ENCODE measurements around the gene EMP3. TPM values are rescaled to one million over a fixed set of nuclear protein-coding genes. Genes with fewer than 3 reads are reported as not detected.
A peak's percentile ranks its signal among the peaks of the same experiment; 100 is the strongest.

EMP3 gene
- total and polyA plus RNA-seq, 9 of the 15 experiments (the other 6 are each of a cell fraction or from before 2014, with no cell fraction given) = 123 to 386 (median 296) TPM

GRCh38 chr19:48321622-48322591 is 3.4 kb upstream of the EMP3 start (continued):
- peak in 1 of 2 experiments; percentile 28 for TF ChIP-seq AFF1 (IDR thresholded peaks at IDR 0.05; ENCODE audit: low read depth in 1 of 2, partially characterized antibody in 2 of 2)
- TF ChIP-seq HINFP (tag; conservative IDR thresholded peaks at IDR 0.05; ENCODE audit: low read depth) = peak; percentile 91
- no peak for TF ChIP-seq DLX4 (CRISPR knock-in tag; IDR thresholded peaks at IDR 0.05)
- no peak for TF ChIP-seq HMG20A (CRISPR knock-in tag; conservative IDR thresholded peaks at IDR 0.05)
- TF ChIP-seq DEAF1 (CRISPR knock-in tag; IDR thresholded peaks at IDR 0.05) = peak; percentile 38; the same call in 1 of the 2 replicates
- peak; percentile 67; the same call in 1 of the 2 replicates for TF ChIP-seq ZBTB33 (CRISPR knock-in tag; IDR thresholded peaks at IDR 0.05)
- TF ChIP-seq HBP1 (CRISPR knock-in tag; IDR thresholded peaks at IDR 0.05) = peak; percentile 44; the same call in 1 of the 2 replicates
- TF ChIP-seq ARID2 (IDR thresholded peaks at IDR 0.05) = no peak
- no peak for TF ChIP-seq HMGXB4 (CRISPR knock-in tag; IDR thresholded peaks at IDR 0.05)
- TF ChIP-seq ZNF583 (CRISPR knock-in tag; IDR thresholded peaks at IDR 0.05) = no peak
- peak; percentile 54 for TF ChIP-seq RB1 (IDR thresholded peaks at IDR 0.05; ENCODE audit: low read depth)
- TF ChIP-seq POLR2A (conservative IDR thresholded peaks at IDR 0.05) = peak; percentile 95

Measured in K562 (cell line).